VCaP (cell line): Measurements from ENCODE around the gene TRIM46.
A peak's percentile ranks its signal among the peaks of the same experiment; 100 is the strongest.
"Not testable (repeated sequence)": the region's sequence is repeated elsewhere in the genome, so short reads cannot be mapped to it uniquely, and the experiment has no call there.

Experiments
- H3K27ac ChIP-seq: fragments of 450-650 bp; 2 replicates; pipeline ENCODE4 v1.5.1; 2017
- CTCF ChIP-seq: fragments of 450-650 bp; conservative IDR thresholded peaks from 2 replicates; pipeline ENCODE4 v1.5.1; 2017; ENCODE audit warnings: mild to moderate bottlenecking, moderate library complexity

TRIM46 gene

GRCh38 chr1:155207806-155208540 lies 34.3 kb downstream of the TRIM46 start, which contains the start of gene THBS3:
Gene THBS3, minus strand, starts transcription at chr1:155207897. Its CDS starts 21 bp downstream, at chr1:155207876.
- H3K27ac ChIP-seq: peak within 1 kb of the TSS; percentile 87
- no peak for TF ChIP-seq CTCF

- no peak for TF ChIP-seq CTCF
- H3K27ac ChIP-seq: peak within 1 kb of the TSS; percentile 87
Measured at GRCh38 chr1:155208541-155209311, 35.1 kb downstream of the TRIM46 start, which contains the start of gene MTX1. Gene MTX1, plus strand, starts transcription at chr1:155208695. Its CDS starts 110 bp downstream, at chr1:155208805.

- H3K27ac ChIP-seq: peak overlapping the region; percentile 87
- no peak for TF ChIP-seq CTCF
Measured at GRCh38 chr1:155209312-155209721, 35.7 kb downstream of the TRIM46 start.

- no peak overlapping the region for H3K27ac ChIP-seq
- no peak for TF ChIP-seq CTCF
Measured at GRCh38 chr1:155210314-155211104, 36.9 kb downstream of the TRIM46 start.

- H3K27ac ChIP-seq: not testable (repeated sequence)
Measured at GRCh38 chr1:155211381-155212050, 37.9 kb downstream of the TRIM46 start.

- H3K27ac ChIP-seq: not testable (repeated sequence)
Measured at GRCh38 chr1:155212051-155212440, 38.4 kb downstream of the TRIM46 start.

GRCh38 chr1:155214702-155215101 lies 41.1 kb downstream of the TRIM46 start:
- not testable (repeated sequence) for H3K27ac ChIP-seq

- H3K27ac ChIP-seq: peak overlapping the region; percentile 21; the same call in 1 of the 2 replicates
- no peak for TF ChIP-seq CTCF
Measured at GRCh38 chr1:155218854-155219591, 45.4 kb downstream of the TRIM46 start.
